H1 (cell line): ENCODE results near the gene HDAC2. TPM values are rescaled to one million over a fixed set of nuclear protein-coding genes. Genes with fewer than 3 reads are reported as not detected.

ENCODE experiments used
- CHD7 ChIP-seq: fragments of 300-600 bp; sonication (generic); IDR thresholded peaks from 2 replicates; pipeline ENCODE4 v1.7.1; 2012; ENCODE audit warnings: low read length, moderate library complexity, mild to moderate bottlenecking, inconsistent platforms; ENCODE audit not compliant: insufficient replicate concordance
- polyA plus RNA-seq, 7 experiments: library from polyadenylated mRNA; depleted of rRNA in 3 of 7; stranded (reverse) in 5 of 7; unstranded in 2 of 7; fragments of >200 nt in 5 of 7; fragments of 200-250 nt in 2 of 7; gene quantifications; 1 replicate in 5 of 7; 2 replicates in 1 of 7; 4 replicates in 1 of 7; pipeline versions ENCODE4 v1.2.1 to v1.2.3, GENCODE V29; 2011 to 2013; ENCODE audit warnings: missing spikeins in 2 of 7, mixed read lengths in 2 of 7
- total RNA-seq: library from RNA; stranded (reverse); fragmentation: NEBNext Ultra II Directional; extraction: Animal tissue kit (Norgen Biotek cat#: 25700); gene quantifications from 2 replicates; pipeline ENCODE4 v1.2.1, GENCODE V29; 2021

HDAC2 gene
- total and polyA plus RNA-seq, 2 of the 8 experiments (the other 6 are each of a cell fraction or from before 2014, with no cell fraction given): 323 to 374 TPM

- TF ChIP-seq CHD7: no peak
Observed at GRCh38 chr6:113971741-113972140, 793 bp upstream of the HDAC2 start (continued).
